Activated CD4-positive, alpha-beta T cell treated with anti-CD3 and anti-CD28 coated beads, Interleukin-2, amount 10 ng/mL, durations not matched to agents 7 days and 5 days (primary cell): Measurements from ENCODE around the gene VPS13D. TPM values are rescaled to one million over a fixed set of nuclear protein-coding genes. Genes with fewer than 3 reads are reported as not detected.
A peak's percentile ranks its signal among the peaks of the same experiment; 100 is the strongest.

Experiments used
- CTCF ChIA-PET: fragments of 350-600 bp; sonication (Branson Sonifier 250); formaldehyde crosslinking; loops from one replicate; lab custom pipeline; 2021; ENCODE audit warnings: antibody characterized with exemption; lab: Charles Lee
- POLR2A ChIA-PET: fragments of 350-600 bp; sonication (Branson Sonifier 250); formaldehyde crosslinking; loops from one replicate; lab custom pipeline; 2021; ENCODE audit warnings: antibody characterized with exemption; lab: Charles Lee
- DNase-seq: peaks from one replicate; pipeline ENCODE4 v3.0.0-alpha.2; 2020
- H3K27ac Mint-ChIP-seq: one replicate; pipeline ENCODE4 v1.8.0; 2021; ENCODE audit warnings: mild to moderate bottlenecking, moderate library complexity, mixed read lengths
- H3K27me3 Mint-ChIP-seq: one replicate; pipeline ENCODE4 v1.8.0; 2021; ENCODE audit warnings: mixed read lengths
- H3K36me3 Mint-ChIP-seq: one replicate; pipeline ENCODE4 v1.8.0; 2021; ENCODE audit warnings: low read depth, mixed read lengths
- H3K4me1 Mint-ChIP-seq: one replicate; pipeline ENCODE4 v1.8.0; 2021; ENCODE audit warnings: mixed read lengths
- H3K4me3 Mint-ChIP-seq: one replicate; pipeline ENCODE4 v1.8.0; 2021; ENCODE audit warnings: mild to moderate bottlenecking, moderate library complexity, mixed read lengths
- H3K9me3 Mint-ChIP-seq: one replicate; pipeline ENCODE4 v1.8.0; 2021; ENCODE audit warnings: mixed read lengths
- total RNA-seq, 2 experiments: library from RNA; stranded (reverse); gene quantifications; one replicate each; pipeline ENCODE4 v1.2.3, GENCODE V29; 2021

VPS13D gene
- total RNA-seq, 2 experiments from 2014 or later: 34.0 to 41.9 TPM

- H3K36me3 Mint-ChIP-seq: peaks cover 46% of the 10 kb centered on the region
- no peak overlapping the region for H3K27ac Mint-ChIP-seq
- no peak for DNase-seq
- POLR2A ChIA-PET: interaction anchor here (0.8 kb wide), 1 partner anchor 123 kb away, joined by 4 read pairs; no protein-coding TSS in a partner anchor
- CTCF ChIA-PET: interaction anchor here (0.7 to 1.1 kb wide), 3 partner anchors 10 to 640 kb away, joined by 3 to 4 read pairs (median 4); no protein-coding TSS in a partner anchor
- H3K9me3 Mint-ChIP-seq: no peaks in the 10 kb centered on the region
- H3K27me3 Mint-ChIP-seq: no peaks in the 10 kb centered on the region
- H3K4me3 Mint-ChIP-seq: no peak overlapping the region
- H3K4me1 Mint-ChIP-seq: peaks cover 14% of the 10 kb centered on the region
Measured at GRCh38 chr1:12424087-12424529, 194.3 kb downstream of the VPS13D start.

GRCh38 chr1:12424793-12425192 is 195.0 kb downstream of the VPS13D start:
- ChIA-PET CTCF (interaction anchor here (0.6 to 1.1 kb wide), 4 partner anchors 9 to 640 kb away, joined by 3 to 4 read pairs (median 4); no protein-coding TSS in a partner anchor), POLR2A (interaction anchor here (0.8 kb wide), 1 partner anchor 124 kb away, joined by 4 read pairs; no protein-coding TSS in a partner anchor)
- H3K9me3 Mint-ChIP-seq: no peaks in the 10 kb centered on the region
- no peak for DNase-seq
- no peak overlapping the region for H3K27ac Mint-ChIP-seq
- H3K4me3 Mint-ChIP-seq: no peak overlapping the region
- no peaks in the 10 kb centered on the region for H3K27me3 Mint-ChIP-seq
- peaks cover 43% of the 10 kb centered on the region for H3K36me3 Mint-ChIP-seq
- H3K4me1 Mint-ChIP-seq: peaks cover 14% of the 10 kb centered on the region

- no peak for DNase-seq
- peaks cover 14% of the 10 kb centered on the region for H3K4me1 Mint-ChIP-seq
- H3K36me3 Mint-ChIP-seq: peaks cover 43% of the 10 kb centered on the region
- no peak overlapping the region for H3K4me3 Mint-ChIP-seq
- ChIA-PET POLR2A (no interaction called here), CTCF (interaction anchor here (0.7 to 1.3 kb wide), 5 partner anchors 8 to 193 kb away, joined by 3 to 4 read pairs (median 3); no protein-coding TSS in a partner anchor)
- H3K27me3 Mint-ChIP-seq: no peaks in the 10 kb centered on the region
- no peak overlapping the region for H3K27ac Mint-ChIP-seq
- no peaks in the 10 kb centered on the region for H3K9me3 Mint-ChIP-seq
Measured at GRCh38 chr1:12426030-12426429, 196.2 kb downstream of the VPS13D start.

GRCh38 chr1:12428334-12428733 is 198.5 kb downstream of the VPS13D start:
- H3K36me3 Mint-ChIP-seq: peaks cover 31% of the 10 kb centered on the region
- H3K27ac Mint-ChIP-seq: no peak overlapping the region
- no peak overlapping the region for H3K4me3 Mint-ChIP-seq
- H3K27me3 Mint-ChIP-seq: no peaks in the 10 kb centered on the region
- ChIA-PET POLR2A (no interaction called here), CTCF (interaction anchor here (0.5 to 1.5 kb wide), 2 partner anchors 22 to 36 kb away, joined by 3 read pairs; no protein-coding TSS in a partner anchor)
- peaks cover 17% of the 10 kb centered on the region for H3K4me1 Mint-ChIP-seq
- DNase-seq: no peak
- no peaks in the 10 kb centered on the region for H3K9me3 Mint-ChIP-seq

- ChIA-PET POLR2A (no interaction called here), CTCF (no interaction called here)
- Mint-ChIP-seq H3K4me3 (no peak overlapping the region), H3K27me3 (no peaks in the 10 kb centered on the region), H3K9me3 (no peaks in the 10 kb centered on the region), H3K4me1 (peaks cover 30% of the 10 kb centered on the region), H3K27ac (no peak overlapping the region), H3K36me3 (peaks cover 30% of the 10 kb centered on the region)
- no peak for DNase-seq
Measured at GRCh38 chr1:12430525-12430924, 200.7 kb downstream of the VPS13D start.

- H3K27me3 Mint-ChIP-seq: no peaks in the 10 kb centered on the region
- ChIA-PET POLR2A (no interaction called here), CTCF (no interaction called here)
- H3K4me3 Mint-ChIP-seq: no peak overlapping the region
- peaks cover 52% of the 10 kb centered on the region for H3K4me1 Mint-ChIP-seq
- H3K36me3 Mint-ChIP-seq: peaks cover 41% of the 10 kb centered on the region
- peak overlapping the region; percentile 10 for H3K27ac Mint-ChIP-seq
- H3K9me3 Mint-ChIP-seq: peaks cover 4% of the 10 kb centered on the region
- no peak for DNase-seq
Measured at GRCh38 chr1:12432897-12433296, 203.1 kb downstream of the VPS13D start.

- POLR2A ChIA-PET: no interaction called here
- CTCF ChIA-PET: interaction anchor here (0.6 to 1.9 kb wide), 6 partner anchors 9 to 285 kb away, joined by 3 to 6 read pairs (median 4); no protein-coding TSS in a partner anchor
- H3K27ac Mint-ChIP-seq: peak overlapping the region; percentile 83
- H3K36me3 Mint-ChIP-seq: peaks cover 45% of the 10 kb centered on the region
- peak overlapping the region; percentile 32 for H3K4me3 Mint-ChIP-seq
- peaks cover 10% of the 10 kb centered on the region for H3K9me3 Mint-ChIP-seq
- H3K4me1 Mint-ChIP-seq: peaks cover 58% of the 10 kb centered on the region
- DNase-seq: no peak
- no peaks in the 10 kb centered on the region for H3K27me3 Mint-ChIP-seq
Measured at GRCh38 chr1:12433323-12434053, 203.7 kb downstream of the VPS13D start.

- Mint-ChIP-seq H3K36me3 (peaks cover 48% of the 10 kb centered on the region), H3K27me3 (no peaks in the 10 kb centered on the region), H3K4me3 (peak overlapping the region; percentile 48), H3K4me1 (peaks cover 65% of the 10 kb centered on the region), H3K9me3 (peaks cover 13% of the 10 kb centered on the region), H3K27ac (peak overlapping the region; percentile 83)
- CTCF ChIA-PET: interaction anchor here (0.6 to 1.9 kb wide), 6 partner anchors 10 to 285 kb away, joined by 3 to 6 read pairs (median 4); no protein-coding TSS in a partner anchor
- POLR2A ChIA-PET: interaction anchor here (0.6 to 1.2 kb wide), 3 partner anchors 35 to 180 kb away, joined by 3 to 6 read pairs (median 5); no protein-coding TSS in a partner anchor
- peak; percentile 80 for DNase-seq
Measured at GRCh38 chr1:12434174-12434573, 204.3 kb downstream of the VPS13D start.

- peak overlapping the region; percentile 48 for H3K4me3 Mint-ChIP-seq
- H3K27me3 Mint-ChIP-seq: no peaks in the 10 kb centered on the region
- H3K36me3 Mint-ChIP-seq: peaks cover 52% of the 10 kb centered on the region
- ChIA-PET CTCF (interaction anchor here (0.6 to 1.9 kb wide), 7 partner anchors 10 to 167 kb away, joined by 3 to 6 read pairs (median 3); no protein-coding TSS in a partner anchor), POLR2A (interaction anchor here (0.6 to 1.2 kb wide), 3 partner anchors 35 to 180 kb away, joined by 3 to 6 read pairs (median 5); no protein-coding TSS in a partner anchor)
- peaks cover 70% of the 10 kb centered on the region for H3K4me1 Mint-ChIP-seq
- DNase-seq: no peak
- peaks cover 13% of the 10 kb centered on the region for H3K9me3 Mint-ChIP-seq
- peak overlapping the region; percentile 83 for H3K27ac Mint-ChIP-seq
Measured at GRCh38 chr1:12434686-12435085, 204.9 kb downstream of the VPS13D start.

GRCh38 chr1:12435639-12436344 is 206.0 kb downstream of the VPS13D start:
- peak overlapping the region; percentile 83 for H3K27ac Mint-ChIP-seq
- ChIA-PET POLR2A (interaction anchor here (0.7 to 1.0 kb wide), 2 partner anchors 14 to 181 kb away, joined by 4 read pairs; no protein-coding TSS in a partner anchor), CTCF (interaction anchor here (0.6 to 1.3 kb wide), 4 partner anchors 20 to 146 kb away, joined by 3 read pairs; no protein-coding TSS in a partner anchor)
- H3K4me1 Mint-ChIP-seq: peaks cover 77% of the 10 kb centered on the region
- peaks cover 13% of the 10 kb centered on the region for H3K9me3 Mint-ChIP-seq
- peak; percentile 63 for DNase-seq
- H3K27me3 Mint-ChIP-seq: no peaks in the 10 kb centered on the region
- peaks cover 51% of the 10 kb centered on the region for H3K36me3 Mint-ChIP-seq
- peak overlapping the region; percentile 45 for H3K4me3 Mint-ChIP-seq

- POLR2A ChIA-PET: interaction anchor here (1.0 kb wide), 1 partner anchor 181 kb away, joined by 4 read pairs; no protein-coding TSS in a partner anchor
- Mint-ChIP-seq H3K27me3 (peaks cover under 1% of the 10 kb centered on the region), H3K36me3 (peaks cover 53% of the 10 kb centered on the region), H3K4me1 (peaks cover 81% of the 10 kb centered on the region), H3K27ac (peak overlapping the region; percentile 83), H3K4me3 (peak overlapping the region; percentile 45), H3K9me3 (peaks cover 13% of the 10 kb centered on the region)
- CTCF ChIA-PET: interaction anchor here (1.0 to 1.3 kb wide), 3 partner anchors 20 to 184 kb away, joined by 3 read pairs; no protein-coding TSS in a partner anchor
- DNase-seq: no peak
Measured at GRCh38 chr1:12436345-12436658, 206.5 kb downstream of the VPS13D start.
